Testis (tissue), 3 donors: ENCODE measurements around the gene EYS. TPM values are rescaled to one million over a fixed set of nuclear protein-coding genes. Genes with fewer than 3 reads are reported as not detected.

Source experiments
- DNase-seq: peaks from one replicate; pipeline ENCODE4 v3.0.0-alpha.2; 2019
- H3K27ac ChIP-seq, 2 donors: fragments of 200-600 bp; sonication (generic); one replicate each; pipeline ENCODE4 v1.5.1; 2019
- H3K27me3 ChIP-seq: fragments of 200-600 bp; sonication (generic); one replicate; pipeline ENCODE4 v1.5.1; 2019
- H3K36me3 ChIP-seq: fragments of 200-600 bp; sonication (generic); one replicate; pipeline ENCODE4 v1.5.1; 2017; ENCODE audit warnings: low read depth; ENCODE audit errors: missing control alignments
- H3K4me1 ChIP-seq: fragments of 200-600 bp; sonication (generic); one replicate; pipeline ENCODE4 v1.5.1; 2019
- H3K4me3 ChIP-seq, 2 donors: fragments of 200-600 bp; sonication (generic); one replicate each; pipeline ENCODE4 v1.5.1; 2017 to 2019
- H3K9me3 ChIP-seq: fragments of 200-600 bp; sonication (generic); one replicate; pipeline ENCODE4 v1.5.1; 2017
- POLR2A ChIP-seq: fragments of 450-650 bp; IDR thresholded peaks from one replicate; pipeline ENCODE4 v1.6.1; 2017; ENCODE audit warnings: antibody characterized with exemption, mild to moderate bottlenecking, moderate library complexity
- WGBS, 2 donors: methylation state at CpG; one replicate each; pipeline ENCODE4 v1.1.5; 2018; 5-methylcytosine and 5-hydroxymethylcytosine counted together
- intact Hi-C: fragments of 100-400 bp; cut with DNase I; formaldehyde crosslinking; loops from one replicate; pipeline ENCODE4 v1.15.1; 2023; ENCODE audit warnings: low total_unique reads
- polyA plus RNA-seq: library from polyadenylated mRNA; stranded (reverse); fragments of 350-450 nt; fragmentation: Illumina TruSeq; extraction: RNeasy Lipid Tissue Mini Kit (QIAGEN cat#74804); gene quantifications from one replicate; pipeline ENCODE4 v1.2.3, GENCODE V29; 2014; ENCODE audit warnings: low read depth, low replicate concordance; ENCODE audit not compliant: insufficient read depth
- total RNA-seq, 2 donors: library from RNA; depleted of rRNA; stranded (reverse); fragments of >200 nt; gene quantifications; one replicate each; pipeline ENCODE4 v1.2.3, GENCODE V29; 2016
- TF ChIP-seq, protein P1 (sequence below), 3 experiments: fragments of 450-650 bp in 2 of 3; fragments of 200-600 bp in 1 of 3; sonication (generic) in 1 of 3; IDR thresholded peaks; one replicate each; pipeline ENCODE4 v1.5.1; 2016 to 2019; ENCODE audit warnings: antibody characterized with exemption in 3 of 3, mild to moderate bottlenecking in 2 of 3, moderate library complexity in 1 of 3

EYS gene
- total and polyA plus RNA-seq, 3 donors from 2014 or later = 1.3 to 2.8 (median 2.6) TPM

- Histone ChIP-seq H3K27ac (peak overlapping the region in 1 of 2 donors; percentile 40), H3K27me3 (no peaks in the 10 kb centered on the region), H3K36me3 (no peaks in the 10 kb centered on the region), H3K9me3 (no peaks in the 10 kb centered on the region), H3K4me1 (peaks cover 19% of the 10 kb centered on the region), H3K4me3 (no peak overlapping the region)
- no peak for DNase-seq
- intact Hi-C loops = no loop called here
- 87 to 91% methylated on average over 2 of the region's 2 CpGs for WGBS, 2 donors
- TF ChIP-seq, protein P1, sequence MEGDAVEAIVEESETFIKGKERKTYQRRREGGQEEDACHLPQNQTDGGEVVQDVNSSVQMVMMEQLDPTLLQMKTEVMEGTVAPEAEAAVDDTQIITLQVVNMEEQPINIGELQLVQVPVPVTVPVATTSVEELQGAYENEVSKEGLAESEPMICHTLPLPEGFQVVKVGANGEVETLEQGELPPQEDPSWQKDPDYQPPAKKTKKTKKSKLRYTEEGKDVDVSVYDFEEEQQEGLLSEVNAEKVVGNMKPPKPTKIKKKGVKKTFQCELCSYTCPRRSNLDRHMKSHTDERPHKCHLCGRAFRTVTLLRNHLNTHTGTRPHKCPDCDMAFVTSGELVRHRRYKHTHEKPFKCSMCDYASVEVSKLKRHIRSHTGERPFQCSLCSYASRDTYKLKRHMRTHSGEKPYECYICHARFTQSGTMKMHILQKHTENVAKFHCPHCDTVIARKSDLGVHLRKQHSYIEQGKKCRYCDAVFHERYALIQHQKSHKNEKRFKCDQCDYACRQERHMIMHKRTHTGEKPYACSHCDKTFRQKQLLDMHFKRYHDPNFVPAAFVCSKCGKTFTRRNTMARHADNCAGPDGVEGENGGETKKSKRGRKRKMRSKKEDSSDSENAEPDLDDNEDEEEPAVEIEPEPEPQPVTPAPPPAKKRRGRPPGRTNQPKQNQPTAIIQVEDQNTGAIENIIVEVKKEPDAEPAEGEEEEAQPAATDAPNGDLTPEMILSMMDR (IDR thresholded peaks at IDR 0.05) = no peak
Measured at GRCh38 chr6:64679416-64679815, 1027.6 kb downstream of the EYS start.

GRCh38 chr6:64672651-64673050 lies 1034.4 kb downstream of the EYS start:
- no peaks in the 10 kb centered on the region for H3K9me3 ChIP-seq
- H3K4me3 ChIP-seq = no peak overlapping the region
- DNase-seq = no peak
- 59 to 69% methylated on average over 4 of the region's 4 CpGs for WGBS, 2 donors
- TF ChIP-seq, protein P1 (IDR thresholded peaks at IDR 0.05) = no peak
- TF ChIP-seq POLR2A = no peak
- H3K36me3 ChIP-seq = no peaks in the 10 kb centered on the region
- H3K27ac ChIP-seq = no peak overlapping the region
- no peaks in the 10 kb centered on the region for H3K27me3 ChIP-seq
- intact Hi-C loops = no loop called here
- H3K4me1 ChIP-seq = no peaks in the 10 kb centered on the region

GRCh38 chr6:64672131-64672530 lies 1034.9 kb downstream of the EYS start:
- Histone ChIP-seq H3K36me3 (no peaks in the 10 kb centered on the region), H3K27me3 (no peaks in the 10 kb centered on the region), H3K9me3 (no peaks in the 10 kb centered on the region), H3K27ac (no peak overlapping the region), H3K4me3 (no peak overlapping the region), H3K4me1 (no peaks in the 10 kb centered on the region)
- no peak for TF ChIP-seq POLR2A
- TF ChIP-seq, protein P1 (IDR thresholded peaks at IDR 0.05) = no peak
- WGBS, 2 donors = 45 to 48% methylated on average over 3 of the region's 3 CpGs
- intact Hi-C loops = no loop called here
- no peak for DNase-seq

DNA sequence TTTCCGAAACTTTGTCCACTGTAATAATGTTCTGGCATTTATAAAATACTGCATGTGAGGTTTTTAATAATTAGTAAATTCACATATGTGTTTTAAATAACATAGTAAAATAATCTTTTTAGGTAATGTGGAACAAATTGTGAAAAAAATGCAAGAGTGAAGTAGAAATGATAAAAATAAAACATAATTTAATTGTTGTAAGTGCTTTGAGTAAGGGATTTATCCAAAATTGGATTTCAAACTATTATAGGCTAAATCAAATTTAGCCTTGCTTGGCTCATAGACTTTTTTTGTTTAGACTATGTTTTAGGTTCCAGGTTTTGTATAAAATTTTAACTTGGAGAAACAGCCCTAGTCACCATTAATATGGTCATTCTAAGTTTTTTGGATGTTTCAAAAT lies 1041.9 kb downstream of the EYS start:
- Histone ChIP-seq H3K9me3 (no peaks in the 10 kb centered on the region), H3K4me1 (no peaks in the 10 kb centered on the region), H3K27me3 (no peaks in the 10 kb centered on the region), H3K36me3 (no peaks in the 10 kb centered on the region), H3K4me3 (no peak overlapping the region), H3K27ac (no peak overlapping the region)
- no peak for DNase-seq
- TF ChIP-seq, protein P1 (IDR thresholded peaks at IDR 0.05) = no peak
- TF ChIP-seq POLR2A = no peak
- WGBS, 2 donors = 97 to 98% methylated on average over 1 of the region's 1 CpG
- intact Hi-C loops = no loop called here

DNA sequence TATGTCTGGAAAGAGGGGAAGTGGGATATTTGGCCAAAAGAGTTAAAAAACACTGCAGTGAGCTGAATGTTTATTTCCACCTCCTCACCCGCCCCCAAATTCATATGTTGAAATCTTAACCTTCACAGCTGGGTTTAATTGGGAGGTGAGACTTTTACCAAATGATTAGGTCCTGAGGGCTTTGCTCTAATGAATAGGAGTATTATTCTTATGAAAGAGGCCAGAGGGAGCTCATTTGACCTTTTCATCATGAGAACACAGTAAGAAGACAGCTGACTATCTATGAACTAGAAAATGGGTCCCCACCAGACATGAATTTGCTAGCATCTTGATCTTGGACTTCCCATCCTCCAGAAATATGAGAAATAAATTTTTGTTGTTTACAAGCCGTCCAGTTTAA lies 1042.5 kb downstream of the EYS start:
- 58 to 78% methylated on average over 2 of the region's 2 CpGs for WGBS, 2 donors
- no peaks in the 10 kb centered on the region for H3K4me1 ChIP-seq
- H3K9me3 ChIP-seq = no peaks in the 10 kb centered on the region
- H3K36me3 ChIP-seq = no peaks in the 10 kb centered on the region
- TF ChIP-seq, protein P1 (IDR thresholded peaks at IDR 0.05) = no peak
- TF ChIP-seq POLR2A = no peak
- no peak overlapping the region for H3K4me3 ChIP-seq
- no peaks in the 10 kb centered on the region for H3K27me3 ChIP-seq
- no peak for DNase-seq
- intact Hi-C loops = no loop called here
- H3K27ac ChIP-seq = no peak overlapping the region
